HEK293T (cell line): ENCODE measurements around the gene PCDHGA7.
"Not testable (repeated sequence)": the region's sequence is repeated elsewhere in the genome, so short reads cannot be mapped to it uniquely, and the experiment has no call there.

Source experiments
- BHLHE40 ChIP-seq: fragments of 450-650 bp; IDR thresholded peaks from 2 replicates; pipeline ENCODE4 v1.6.1; 2016; ENCODE audit warnings: mild to moderate bottlenecking, moderate library complexity, borderline replicate concordance
- L3MBTL2 ChIP-seq: fragments of 450-650 bp; conservative IDR thresholded peaks from 2 replicates; pipeline ENCODE4 v1.6.1; 2016; ENCODE audit warnings: mild to moderate bottlenecking

DNA sequence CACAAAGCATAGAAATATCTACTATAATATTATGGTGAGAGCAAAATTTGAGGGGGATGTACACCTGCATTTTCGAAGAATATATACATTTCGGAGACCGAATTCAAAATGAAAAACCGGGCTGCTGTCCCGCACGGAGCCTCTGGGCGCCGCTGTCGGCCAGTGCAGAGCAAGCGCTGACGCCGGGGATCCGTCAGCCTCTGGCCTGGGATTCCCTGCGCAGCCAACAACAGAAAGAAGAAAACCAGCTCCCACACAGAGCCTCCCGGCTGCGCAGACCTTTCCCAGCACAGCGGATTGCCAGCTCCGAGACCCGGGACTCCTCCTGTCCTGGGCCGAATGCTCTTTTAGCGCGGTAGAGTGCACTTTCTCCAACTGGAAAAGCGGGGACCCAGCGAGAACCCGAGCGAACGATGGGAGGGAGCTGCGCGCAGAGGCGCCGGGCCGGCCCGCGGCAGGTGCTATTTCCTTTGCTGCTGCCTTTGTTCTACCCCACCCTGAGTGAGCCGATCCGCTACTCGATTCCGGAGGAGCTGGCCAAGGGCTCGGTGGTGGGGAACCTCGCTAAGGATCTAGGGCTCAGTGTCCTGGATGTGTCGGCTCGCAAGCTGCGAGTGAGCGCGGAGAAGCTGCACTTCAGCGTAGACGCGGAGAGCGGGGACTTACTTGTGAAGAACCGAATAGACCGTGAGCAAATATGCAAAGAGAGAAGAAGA lies 25.4 kb downstream of the PCDHGA7 start, which contains the start of gene PCDHGB6:
- not testable (repeated sequence) for TF ChIP-seq L3MBTL2, BHLHE40
